ENCODE data around the gene LAPTM5. TPM values are rescaled to one million over a fixed set of nuclear protein-coding genes. Genes with fewer than 3 reads are reported as not detected.

Gene LAPTM5
- total and polyA plus RNA-seq, 2 of the 13 experiments (the other 11 are each of a cell fraction or from before 2014, with no cell fraction given) = 0.41 to 0.86 TPM

GRCh38 chr1:30732277-30732996 is 25.1 kb downstream of the LAPTM5 start:
- no peak overlapping the region for H3K27ac ChIP-seq (ENCODE audit: extremely low read length, insufficient read depth, low read length)
- intact Hi-C loops (cut with micrococcal nuclease; ENCODE audit: unreplicated experiment) (no loop called here), in situ Hi-C loops (cut with HindIII; ENCODE audit: extremely low pct_ligation_motif_present, low pct_unique_long_range_greater_than_20kb) (no loop called here)
- POLR2A ChIA-PET = no interaction called here
- H4K20me1 ChIP-seq (ENCODE audit: insufficient read depth, low read length) = no peaks in the 10 kb centered on the region
- TF ChIP-seq ZSCAN25 (CRISPR knock-in tag; IDR thresholded peaks at IDR 0.05) = no peak
- no peak for TF ChIP-seq ZNF333 (CRISPR knock-in tag; IDR thresholded peaks at IDR 0.05; ENCODE audit: borderline replicate concordance)
- TF ChIP-seq ARNTL (CRISPR knock-in tag; IDR thresholded peaks at IDR 0.05) = no peak
- TF ChIP-seq ELF4 (CRISPR knock-in tag; IDR thresholded peaks at IDR 0.05; ENCODE audit: borderline replicate concordance) = no peak
- no peak for TF ChIP-seq ZNF883 (CRISPR knock-in tag; IDR thresholded peaks at IDR 0.05; ENCODE audit: not compliant biosample characterization)
- TF ChIP-seq ZBTB3 (CRISPR knock-in tag; IDR thresholded peaks at IDR 0.05; ENCODE audit: borderline replicate concordance, low read depth) = no peak
- TF ChIP-seq RBAK (CRISPR knock-in tag; IDR thresholded peaks at IDR 0.05) = no peak
- TF ChIP-seq ZNF335 (CRISPR knock-in tag; IDR thresholded peaks at IDR 0.05) = no peak
- H2AFZ ChIP-seq (ENCODE audit: low read length) = no peak overlapping the region
- H3K79me2 ChIP-seq (ENCODE audit: insufficient read depth, low read length) = no peaks in the 10 kb centered on the region
- peaks cover 2 to 10% of the 10 kb centered on the region in 2 experiments; a peak in 4 of 5 replicates for H3K27me3 ChIP-seq (ENCODE audit: control insufficient read depth in 1 of 2, insufficient read depth in 2 of 2, low read length in 2 of 2)
- no peaks in the 10 kb centered on the region for H3K4me1 ChIP-seq (ENCODE audit: insufficient read depth, low read length)
- ATAC-seq = no peak
- no peak for DNase-seq (ENCODE audit: low spot score)
- CTCF ChIA-PET (ENCODE audit: low intra/inter-chr PET ratio, low total read pairs) = no interaction called here
- BruUV-seq (replicated peaks) = no TSS peak
- WGBS (ENCODE audit: low lambda C conversion rate) = 69% methylated on average over 6 of the region's 10 CpGs
- H3K4me2 ChIP-seq (ENCODE audit: low read depth, low read length) = no peak overlapping the region
- H3K9me3 ChIP-seq (ENCODE audit: low read length) = no peaks in the 10 kb centered on the region
- no peak overlapping the region for H3K9ac ChIP-seq (ENCODE audit: insufficient read depth, low read depth, low read length)
- H3K36me3 ChIP-seq (replicated peaks in 1 of 2; ENCODE audit: control insufficient read depth in 1 of 2, insufficient read depth in 2 of 2, low read length in 2 of 2) = no peaks in the 10 kb centered on the region
- FAIRE-seq = no peak
- no peak overlapping the region for H3K4me3 ChIP-seq (replicated peaks in 1 of 3; ENCODE audit: insufficient read depth in 1 of 3, low read depth in 2 of 3, low read length in 3 of 3)

DNA sequence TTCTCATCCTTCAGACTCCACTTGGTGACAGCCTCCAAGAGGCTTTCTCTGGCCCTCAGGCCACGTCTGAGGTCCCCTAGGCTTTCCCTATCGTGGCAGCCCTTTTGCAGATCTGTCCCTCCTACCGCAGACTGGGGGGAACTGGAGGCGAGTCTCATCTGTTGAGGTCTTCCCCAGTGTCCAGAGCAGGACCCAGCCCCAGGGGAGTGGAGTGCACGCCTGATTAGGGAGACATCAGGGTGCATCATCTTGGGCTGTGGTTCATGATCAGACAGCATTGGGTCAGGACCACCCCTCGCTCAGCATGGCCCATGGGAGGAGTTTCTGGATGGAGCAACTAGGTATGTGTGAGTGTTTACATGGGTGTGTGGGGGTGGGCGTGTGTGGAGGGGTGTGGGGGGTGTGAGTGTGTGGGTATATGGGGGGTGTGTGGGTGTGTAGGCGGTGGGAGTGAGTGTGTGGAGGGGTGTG is 25.7 kb downstream of the LAPTM5 start:
- H3K27me3 ChIP-seq (ENCODE audit: control insufficient read depth in 1 of 2, insufficient read depth in 2 of 2, low read length in 2 of 2) = peaks cover 2 to 10% of the 10 kb centered on the region in 2 experiments; a peak in 4 of 5 replicates
- H4K20me1 ChIP-seq (ENCODE audit: insufficient read depth, low read length) = no peaks in the 10 kb centered on the region
- no peak for DNase-seq (ENCODE audit: low spot score)
- H3K4me1 ChIP-seq (ENCODE audit: insufficient read depth, low read length) = no peaks in the 10 kb centered on the region
- in situ Hi-C loops (cut with HindIII; ENCODE audit: extremely low pct_ligation_motif_present, low pct_unique_long_range_greater_than_20kb) (no loop called here), intact Hi-C loops (cut with micrococcal nuclease; ENCODE audit: unreplicated experiment) (no loop called here)
- FAIRE-seq = no peak
- H3K4me2 ChIP-seq (ENCODE audit: low read depth, low read length) = no peak overlapping the region
- 36% methylated on average over 7 of the region's 8 CpGs for WGBS (ENCODE audit: low lambda C conversion rate)
- H3K36me3 ChIP-seq (replicated peaks in 1 of 2; ENCODE audit: control insufficient read depth in 1 of 2, insufficient read depth in 2 of 2, low read length in 2 of 2) = no peaks in the 10 kb centered on the region
- ChIA-PET POLR2A (no interaction called here), CTCF (ENCODE audit: low intra/inter-chr PET ratio, low total read pairs) (no interaction called here)
- H3K79me2 ChIP-seq (ENCODE audit: insufficient read depth, low read length) = no peaks in the 10 kb centered on the region
- H3K9ac ChIP-seq (ENCODE audit: insufficient read depth, low read depth, low read length) = no peak overlapping the region
- H3K27ac ChIP-seq (ENCODE audit: extremely low read length, insufficient read depth, low read length) = no peak overlapping the region
- no peak for ATAC-seq
- H3K9me3 ChIP-seq (ENCODE audit: low read length) = no peaks in the 10 kb centered on the region
- BruUV-seq (replicated peaks) = no TSS peak
- H2AFZ ChIP-seq (ENCODE audit: low read length) = no peak overlapping the region
- no peak overlapping the region for H3K4me3 ChIP-seq (replicated peaks in 1 of 3; ENCODE audit: insufficient read depth in 1 of 3, low read depth in 2 of 3, low read length in 3 of 3)
- no peak for TF ChIP-seq PHF8 (CRISPR knock-in tag; IDR thresholded peaks at IDR 0.05)
- no peak for TF ChIP-seq MLLT10 (CRISPR knock-in tag; IDR thresholded peaks at IDR 0.05)
- no peak for TF ChIP-seq KLF12 (CRISPR knock-in tag; IDR thresholded peaks at IDR 0.05; ENCODE audit: borderline replicate concordance)
- no peak for TF ChIP-seq RFX1 (IDR thresholded peaks at IDR 0.05)
- TF ChIP-seq ESRRA (CRISPR knock-in tag; IDR thresholded peaks at IDR 0.05; ENCODE audit: low read depth) = no peak
- TF ChIP-seq ZSCAN21 (CRISPR knock-in tag; IDR thresholded peaks at IDR 0.05; ENCODE audit: borderline replicate concordance) = no peak
- no peak for TF ChIP-seq MBNL3 (CRISPR knock-in tag; conservative IDR thresholded peaks at IDR 0.05)
- TF ChIP-seq ZNF644 (CRISPR knock-in tag; IDR thresholded peaks at IDR 0.05; ENCODE audit: low read depth) = no peak
- TF ChIP-seq ZNF670 (CRISPR knock-in tag; IDR thresholded peaks at IDR 0.05; ENCODE audit: borderline replicate concordance) = no peak
- no peak for TF ChIP-seq PRMT3 (CRISPR knock-in tag; IDR thresholded peaks at IDR 0.05; ENCODE audit: borderline replicate concordance, low read depth)
- TF ChIP-seq HNF1B (CRISPR knock-in tag; IDR thresholded peaks at IDR 0.05) = no peak

Measured in HepG2 (cell line).